Neural progenitor cell (in vitro differentiated cells): ENCODE results near the gene CCDC82.

Source experiments
- EZH2 ChIP-seq: fragments of 200-600 bp; sonication (generic); IDR thresholded peaks from 2 replicates; pipeline ENCODE4 v1.6.1; 2017; ENCODE audit warnings: antibody characterized with exemption, mild to moderate bottlenecking, moderate library complexity
- TF ChIP-seq, protein P1 (sequence below): fragments of 200-600 bp; sonication (generic); IDR thresholded peaks from 2 replicates; pipeline ENCODE4 v1.5.1; 2017; ENCODE audit warnings: antibody characterized with exemption, mild to moderate bottlenecking

- TF ChIP-seq, protein P1, sequence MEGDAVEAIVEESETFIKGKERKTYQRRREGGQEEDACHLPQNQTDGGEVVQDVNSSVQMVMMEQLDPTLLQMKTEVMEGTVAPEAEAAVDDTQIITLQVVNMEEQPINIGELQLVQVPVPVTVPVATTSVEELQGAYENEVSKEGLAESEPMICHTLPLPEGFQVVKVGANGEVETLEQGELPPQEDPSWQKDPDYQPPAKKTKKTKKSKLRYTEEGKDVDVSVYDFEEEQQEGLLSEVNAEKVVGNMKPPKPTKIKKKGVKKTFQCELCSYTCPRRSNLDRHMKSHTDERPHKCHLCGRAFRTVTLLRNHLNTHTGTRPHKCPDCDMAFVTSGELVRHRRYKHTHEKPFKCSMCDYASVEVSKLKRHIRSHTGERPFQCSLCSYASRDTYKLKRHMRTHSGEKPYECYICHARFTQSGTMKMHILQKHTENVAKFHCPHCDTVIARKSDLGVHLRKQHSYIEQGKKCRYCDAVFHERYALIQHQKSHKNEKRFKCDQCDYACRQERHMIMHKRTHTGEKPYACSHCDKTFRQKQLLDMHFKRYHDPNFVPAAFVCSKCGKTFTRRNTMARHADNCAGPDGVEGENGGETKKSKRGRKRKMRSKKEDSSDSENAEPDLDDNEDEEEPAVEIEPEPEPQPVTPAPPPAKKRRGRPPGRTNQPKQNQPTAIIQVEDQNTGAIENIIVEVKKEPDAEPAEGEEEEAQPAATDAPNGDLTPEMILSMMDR: no peak
- no peak for TF ChIP-seq EZH2
Measured at GRCh38 chr11:96311120-96311568, 78.6 kb downstream of the CCDC82 start.
